ENCODE measurements around the gene TMEM87B.
"Not testable (repeated sequence)": the region's sequence is repeated elsewhere in the genome, so short reads cannot be mapped to it uniquely, and the experiment has no call there.

TMEM87B gene

DNA sequence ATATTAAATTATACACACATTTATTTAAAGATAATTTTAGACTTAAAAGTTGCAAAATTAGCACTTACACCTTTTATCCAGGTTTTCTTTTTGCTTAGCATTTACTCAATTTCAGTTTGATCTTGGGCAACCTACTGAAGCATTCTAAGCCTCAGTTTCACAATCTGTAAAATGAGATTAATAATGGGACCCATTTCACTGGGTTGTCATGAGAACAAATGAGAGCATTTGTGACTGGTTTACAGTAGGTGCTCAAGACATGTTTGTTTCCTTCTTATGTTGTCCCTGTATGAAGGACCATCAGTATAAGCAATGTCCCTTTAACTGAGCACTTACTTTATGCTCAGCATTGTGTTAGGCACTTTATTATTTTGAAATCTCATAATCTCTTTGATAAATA lies 78.3 kb downstream of the TMEM87B start:
- no peak for DNase-seq (ENCODE audit: low read depth in 2 of 2)

DNA sequence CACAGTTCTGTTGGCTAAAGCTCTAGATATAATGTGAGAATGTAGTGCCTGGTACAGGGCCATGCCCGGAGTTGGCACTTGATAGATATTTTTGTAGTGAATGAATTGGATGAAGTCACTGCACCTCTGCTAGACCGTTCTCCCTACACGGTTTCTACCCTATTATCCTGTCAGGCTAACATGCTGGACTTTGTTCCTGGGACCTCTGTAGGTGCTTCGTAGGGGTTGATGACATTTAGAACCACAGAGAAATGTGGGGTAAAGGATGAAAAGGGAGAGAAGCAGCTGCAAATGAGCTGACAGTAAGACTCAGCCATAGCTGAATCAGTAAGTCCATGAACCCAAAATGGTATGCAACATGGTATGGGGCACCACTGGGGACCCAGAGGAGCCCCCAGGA lies 79.1 kb downstream of the TMEM87B start:
- DNase-seq (ENCODE audit: low read depth in 2 of 2) = no peak

DNA sequence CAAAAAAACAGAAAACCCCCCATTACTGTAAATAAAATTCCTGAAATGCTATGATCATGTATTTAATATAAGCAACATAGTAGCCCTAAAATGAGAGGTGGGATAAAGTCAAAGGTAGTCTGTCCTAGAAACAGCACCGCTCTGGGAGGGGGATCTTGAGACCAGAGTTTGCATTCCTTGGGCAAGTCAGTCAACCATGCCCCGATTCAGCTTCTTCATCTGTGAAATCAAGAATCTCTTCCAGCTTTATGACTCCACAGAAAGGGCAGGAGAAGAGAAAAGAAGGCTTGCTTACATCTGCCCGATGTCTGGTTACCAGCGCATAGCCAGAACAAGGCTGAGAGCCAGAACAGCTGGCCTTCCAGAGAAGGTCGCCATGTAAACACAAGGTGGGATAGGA lies 81.0 kb downstream of the TMEM87B start:
- no peak for DNase-seq (ENCODE audit: low read depth in 2 of 2)

DNA sequence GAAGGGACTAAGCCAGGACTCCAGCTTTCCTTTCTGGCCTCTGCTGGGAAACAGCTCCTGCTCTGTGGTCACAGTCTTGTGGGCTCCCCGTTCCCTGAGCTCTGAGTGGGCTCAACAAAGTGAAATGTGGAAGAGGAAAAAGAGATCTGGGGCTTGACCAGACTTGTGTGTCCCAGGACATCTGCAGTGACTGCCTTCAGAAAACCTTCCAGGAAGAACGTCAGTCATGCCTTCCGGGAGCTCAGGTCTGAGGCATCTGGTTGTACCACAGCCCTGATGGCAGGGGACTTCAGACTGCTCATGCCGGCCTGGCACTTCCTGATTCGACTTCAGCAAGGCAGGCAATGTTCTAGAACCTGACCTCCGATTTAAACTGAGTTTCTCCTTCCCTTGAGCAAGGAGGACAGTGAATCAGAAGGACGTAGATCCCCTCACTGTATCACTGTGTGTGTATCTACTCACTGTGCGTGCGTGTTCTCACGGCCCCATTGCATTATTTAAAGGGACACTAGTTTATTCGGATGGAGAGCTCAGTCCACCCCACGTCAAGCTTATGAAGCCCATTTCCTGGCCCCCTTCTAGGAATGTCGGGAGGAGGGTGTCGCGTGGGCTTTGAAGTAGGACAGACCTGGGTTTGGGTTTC lies 82.6 kb downstream of the TMEM87B start:
- DNase-seq (ENCODE audit: low read depth in 2 of 2) = no peak

DNA sequence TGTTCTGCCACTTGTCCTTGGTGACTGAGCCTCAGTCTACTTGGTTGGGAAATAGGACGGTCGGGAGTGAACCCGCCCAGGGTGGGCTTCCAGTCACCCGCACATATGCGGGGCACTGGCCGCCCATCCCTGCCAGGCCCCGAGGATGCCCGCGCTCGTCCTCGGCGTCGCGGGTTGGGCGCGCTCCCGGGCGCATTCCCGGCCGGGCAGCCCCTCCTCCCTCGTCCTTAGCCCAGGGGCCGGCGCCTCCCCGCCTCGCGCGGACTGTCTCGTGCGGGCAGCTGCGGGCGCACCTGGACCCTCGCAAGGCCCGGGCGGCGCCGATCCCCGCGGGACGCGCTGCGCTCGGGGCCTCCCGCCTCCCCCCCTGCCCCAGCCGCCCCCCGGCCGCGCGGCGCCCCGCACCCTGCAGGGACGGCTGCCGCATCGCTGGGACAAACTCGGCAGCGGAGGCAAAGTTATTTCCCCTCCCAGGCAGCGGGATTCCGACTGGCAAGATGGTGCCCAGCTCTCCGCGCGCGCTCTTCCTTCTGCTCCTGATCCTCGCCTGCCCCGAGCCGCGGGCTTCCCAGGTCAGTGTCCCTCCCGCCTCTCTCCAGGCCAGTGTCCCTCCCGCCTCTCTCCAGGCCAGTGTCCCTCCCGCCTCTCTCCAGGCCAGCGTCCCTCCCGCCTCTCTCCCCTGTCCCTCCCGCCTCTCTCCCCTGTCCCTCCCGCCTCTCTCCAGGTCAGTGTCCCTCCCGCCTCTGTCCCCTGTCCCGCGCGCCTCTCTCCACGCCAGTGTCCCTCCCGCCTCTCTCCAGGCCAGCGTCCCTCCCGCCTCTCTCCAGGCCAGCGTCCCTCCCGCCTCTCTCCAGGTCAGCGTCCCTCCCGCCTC lies 83.3 kb downstream of the TMEM87B start, which contains the start of gene FBLN7:
TSS of gene FBLN7 (plus strand) at position 227 of the 874 bp plus-strand sequence. CDS start at position 498, 271 bp downstream.
- no peak for DNase-seq (ENCODE audit: low read depth in 2 of 2)

DNA sequence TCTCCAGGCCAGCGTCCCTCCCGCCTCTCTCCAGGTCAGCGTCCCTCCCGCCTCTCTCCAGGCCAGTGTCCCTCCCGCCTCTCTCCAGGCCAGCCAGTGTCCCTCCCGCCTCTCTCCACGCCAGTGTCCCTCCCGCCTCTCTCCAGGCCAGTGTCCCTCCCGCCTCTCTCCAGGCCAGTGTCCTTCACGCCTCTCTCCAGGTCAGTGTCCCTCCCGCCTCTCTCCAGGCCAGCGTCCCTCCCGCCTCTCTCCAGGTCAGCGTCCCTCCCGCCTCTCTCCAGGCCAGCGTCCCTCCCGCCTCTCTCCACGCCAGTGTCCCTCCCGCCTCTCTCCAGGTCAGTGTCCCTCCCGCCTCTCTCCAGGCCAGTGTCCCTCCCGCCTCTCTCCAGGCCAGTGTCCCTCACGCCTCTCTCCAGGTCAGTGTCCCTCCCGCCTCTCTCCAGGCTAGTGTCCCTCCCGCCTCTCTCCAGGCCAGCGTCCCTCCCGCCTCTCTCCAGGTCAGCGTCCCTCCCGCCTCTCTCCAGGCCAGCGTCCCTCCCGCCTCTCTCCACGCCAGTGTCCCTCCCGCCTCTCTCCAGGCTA lies 84.1 kb downstream of the TMEM87B start:
- not testable (repeated sequence) for DNase-seq (ENCODE audit: low read depth in 2 of 2)

DNA sequence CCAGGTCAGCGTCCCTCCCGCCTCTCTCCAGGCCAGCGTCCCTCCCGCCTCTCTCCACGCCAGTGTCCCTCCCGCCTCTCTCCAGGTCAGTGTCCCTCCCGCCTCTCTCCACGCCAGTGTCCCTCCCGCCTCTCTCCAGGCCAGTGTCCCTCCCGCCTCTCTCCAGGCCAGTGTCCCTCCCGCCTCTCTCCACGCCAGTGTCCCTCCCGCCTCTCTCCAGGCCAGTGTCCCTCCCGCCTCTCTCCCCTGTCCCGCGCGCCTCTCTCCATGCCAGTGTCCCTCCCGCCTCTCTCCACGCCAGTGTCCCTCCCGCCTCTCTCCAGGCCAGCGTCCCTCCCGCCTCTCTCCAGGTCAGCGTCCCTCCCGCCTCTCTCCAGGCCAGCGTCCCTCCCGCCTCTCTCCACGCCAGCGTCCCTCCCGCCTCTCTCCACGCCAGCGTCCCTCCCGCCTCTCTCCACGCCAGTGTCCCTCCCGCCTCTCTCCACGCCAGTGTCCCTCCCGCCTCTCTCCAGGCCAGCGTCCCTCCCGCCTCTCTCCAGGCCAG lies 84.7 kb downstream of the TMEM87B start:
- DNase-seq (ENCODE audit: low read depth in 2 of 2) = not testable (repeated sequence)

DNA sequence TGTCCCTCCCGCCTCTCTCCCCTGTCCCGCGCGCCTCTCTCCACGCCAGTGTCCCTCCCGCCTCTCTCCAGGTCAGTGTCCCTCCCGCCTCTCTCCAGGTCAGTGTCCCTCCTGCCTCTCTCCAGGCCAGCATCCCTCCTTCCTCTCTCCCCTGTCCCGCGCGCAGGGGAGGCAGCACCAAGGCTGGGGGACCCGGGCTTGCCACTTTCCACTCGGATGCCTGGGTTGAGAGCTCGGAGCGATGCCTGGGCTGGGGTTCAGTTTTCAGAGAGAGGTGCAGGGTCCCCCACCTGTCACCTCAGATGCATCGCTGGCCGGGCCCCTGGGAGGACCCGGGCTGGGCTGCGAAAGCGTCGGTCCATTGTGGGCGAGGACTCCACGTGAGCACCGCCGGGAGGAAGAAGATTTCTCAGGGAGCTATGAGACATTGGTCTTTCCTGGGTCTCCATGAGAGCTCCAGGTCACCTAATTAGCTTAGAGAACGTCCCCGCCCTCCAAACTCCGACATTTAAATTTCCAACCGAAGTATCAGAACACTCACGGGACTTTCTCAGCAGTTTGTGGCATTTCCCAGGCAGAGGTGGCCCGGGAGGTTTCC lies 85.2 kb downstream of the TMEM87B start:
- no peak for DNase-seq (ENCODE audit: low read depth in 2 of 2)

DNA sequence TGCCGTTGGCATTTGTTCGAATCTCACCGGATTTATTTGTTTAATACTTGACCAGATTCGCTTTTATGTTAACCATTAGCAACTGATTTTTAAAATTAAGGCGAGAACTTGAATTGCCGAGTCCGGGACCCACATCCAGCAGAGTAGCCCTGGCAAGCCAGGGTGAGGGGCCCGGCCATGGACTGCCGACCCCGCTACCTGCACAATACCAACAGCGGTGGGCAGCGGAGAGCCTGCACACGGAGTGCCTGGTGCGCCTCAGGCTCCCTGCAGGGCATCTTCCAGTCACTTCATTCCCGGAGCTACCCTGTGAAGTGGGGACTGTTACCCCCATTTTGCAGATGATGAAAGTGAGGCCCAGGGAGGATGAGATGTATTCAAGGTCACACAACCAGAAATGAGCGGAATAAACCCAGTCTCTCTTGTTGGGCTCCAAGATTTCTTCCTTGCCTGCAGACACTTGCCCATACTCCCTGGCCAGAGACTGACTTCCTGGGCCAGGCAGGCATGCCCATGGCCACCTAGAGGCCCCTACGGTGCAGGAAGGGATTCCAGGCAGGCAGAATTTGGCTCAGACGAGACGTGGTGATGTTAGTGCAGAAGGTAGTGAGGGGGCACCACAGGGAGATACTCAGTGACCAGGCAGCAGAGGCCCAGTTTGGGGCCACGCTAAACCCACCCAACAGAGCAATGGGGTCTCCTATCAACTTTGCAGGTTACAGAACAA lies 86.0 kb downstream of the TMEM87B start:
- no peak for DNase-seq (ENCODE audit: low read depth in 2 of 2)

DNA sequence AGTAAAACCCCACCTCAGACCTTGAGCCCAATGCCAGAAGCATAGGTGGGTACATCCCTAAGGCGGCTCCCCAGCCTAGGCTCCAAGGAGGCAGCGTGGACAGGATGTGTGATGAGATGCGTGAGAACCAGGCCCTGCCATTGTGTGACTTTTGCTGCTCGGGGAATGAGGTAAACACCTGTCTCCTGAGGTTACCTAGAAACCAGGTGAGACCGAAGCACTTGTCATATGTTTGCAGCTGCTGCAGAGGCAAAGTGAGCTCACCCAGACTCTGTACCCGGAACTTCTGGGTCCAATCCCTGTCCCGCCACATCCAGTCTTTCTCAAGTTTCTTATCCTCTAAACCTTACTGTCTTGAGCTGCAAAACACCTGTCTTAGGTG lies 86.5 kb downstream of the TMEM87B start:
- DNase-seq (ENCODE audit: low read depth in 2 of 2) = no peak

DNA sequence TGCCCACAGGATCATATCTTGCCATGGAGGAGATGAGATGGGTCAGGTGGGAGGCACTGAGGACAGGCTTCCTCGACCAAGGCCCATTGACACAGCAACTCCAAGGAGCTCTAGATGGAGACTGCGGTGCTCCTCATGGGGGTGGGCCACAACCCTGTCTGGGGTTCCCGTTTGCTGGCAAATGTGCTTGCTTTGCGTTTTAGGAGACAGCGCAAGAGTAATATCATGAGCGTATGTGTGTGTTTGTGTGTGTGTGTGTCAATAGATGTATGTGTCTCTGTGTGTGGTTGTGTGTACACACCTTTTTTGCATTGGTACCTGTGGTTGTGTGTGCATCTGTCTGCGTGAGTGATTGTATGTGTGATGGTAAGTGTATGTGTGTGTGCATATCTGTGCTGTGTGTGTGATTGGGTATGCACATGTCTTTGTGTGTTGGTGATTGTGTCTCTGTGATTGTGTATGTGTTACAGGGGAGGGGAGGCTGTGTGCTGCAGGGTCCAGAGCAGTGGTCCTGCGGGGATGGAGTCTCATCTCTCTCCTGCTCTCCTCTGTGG lies 87.5 kb downstream of the TMEM87B start:
- no peak for DNase-seq (ENCODE audit: low read depth in 2 of 2)

DNA sequence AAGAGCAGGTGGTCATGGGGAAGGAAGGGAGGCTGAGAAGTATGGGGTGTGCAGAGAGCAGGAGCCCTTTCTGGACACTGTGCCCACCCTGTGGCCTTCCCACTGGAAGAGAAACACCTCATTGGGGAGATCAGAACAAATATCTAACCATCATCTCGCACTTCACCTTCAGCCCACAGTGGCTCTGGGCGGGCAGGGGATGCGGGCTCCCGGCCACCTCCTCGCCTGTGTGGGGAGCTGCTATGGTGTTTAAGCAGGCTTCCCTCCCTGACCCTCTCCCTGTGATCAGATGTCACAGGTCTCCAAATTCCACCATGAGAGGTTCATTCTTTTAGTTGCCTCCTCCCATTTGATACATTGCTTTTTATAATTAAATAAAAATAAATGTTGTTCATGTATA lies 88.1 kb downstream of the TMEM87B start:
- DNase-seq (ENCODE audit: low read depth in 2 of 2) = no peak

DNA sequence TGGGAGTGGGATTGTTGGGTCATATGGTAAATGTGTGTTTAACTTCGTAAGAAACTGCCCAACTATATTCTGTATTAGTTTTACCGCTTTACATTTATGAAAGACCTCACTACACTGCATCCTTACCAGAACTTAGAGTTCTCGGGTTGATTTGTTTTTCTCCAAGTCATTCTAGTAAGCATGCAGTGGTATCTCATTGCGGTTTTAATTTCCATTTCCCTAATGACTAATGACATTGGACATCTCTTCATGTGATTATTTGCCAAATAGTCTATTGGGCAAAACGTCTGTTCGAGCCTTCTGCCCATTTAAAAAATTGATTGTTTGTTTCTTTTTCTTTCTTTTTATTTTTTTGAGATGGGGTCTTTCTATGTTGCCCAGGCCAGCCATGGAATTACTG lies 89.9 kb downstream of the TMEM87B start:
- no peak for DNase-seq (ENCODE audit: low read depth in 2 of 2)

DNA sequence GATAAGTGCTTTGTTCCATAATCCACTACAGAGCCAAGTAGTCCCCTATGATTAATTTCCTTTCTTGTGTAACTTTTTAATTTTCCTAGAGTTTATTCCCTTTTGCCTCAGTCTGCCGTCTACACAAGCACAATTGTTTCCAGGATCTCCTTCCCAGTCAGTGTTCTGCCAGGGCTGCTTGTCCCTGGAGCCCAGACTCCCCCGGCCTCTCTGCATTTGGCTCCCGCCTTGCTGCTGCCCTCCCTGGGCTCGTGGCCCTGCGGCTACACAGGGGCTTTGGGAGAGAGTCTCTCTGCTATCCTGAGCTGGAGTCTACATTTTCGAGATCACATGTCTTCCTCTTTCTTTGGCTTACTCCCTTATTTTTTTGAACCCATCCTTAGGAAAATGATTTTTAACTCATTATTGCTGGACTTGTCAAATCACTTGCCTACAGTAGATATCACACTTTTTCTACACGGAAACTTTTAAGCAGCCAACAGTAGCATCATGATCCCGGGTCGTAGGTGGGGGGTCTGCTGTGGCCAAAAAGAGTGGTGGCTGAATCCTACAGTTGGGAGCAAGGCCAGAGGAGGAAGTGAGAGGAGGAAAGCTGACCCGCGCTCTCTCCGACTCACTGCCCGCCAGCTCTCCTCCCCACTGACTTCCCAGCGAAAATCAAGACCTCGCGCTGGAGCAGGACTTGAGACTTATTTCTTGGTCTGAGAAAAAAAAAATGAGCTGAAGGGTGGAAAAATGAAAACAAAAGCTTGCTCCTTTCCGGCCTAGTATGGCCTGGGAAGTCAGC lies 92.5 kb downstream of the TMEM87B start:
- no peak for DNase-seq (ENCODE audit: low read depth in 2 of 2)

DNA sequence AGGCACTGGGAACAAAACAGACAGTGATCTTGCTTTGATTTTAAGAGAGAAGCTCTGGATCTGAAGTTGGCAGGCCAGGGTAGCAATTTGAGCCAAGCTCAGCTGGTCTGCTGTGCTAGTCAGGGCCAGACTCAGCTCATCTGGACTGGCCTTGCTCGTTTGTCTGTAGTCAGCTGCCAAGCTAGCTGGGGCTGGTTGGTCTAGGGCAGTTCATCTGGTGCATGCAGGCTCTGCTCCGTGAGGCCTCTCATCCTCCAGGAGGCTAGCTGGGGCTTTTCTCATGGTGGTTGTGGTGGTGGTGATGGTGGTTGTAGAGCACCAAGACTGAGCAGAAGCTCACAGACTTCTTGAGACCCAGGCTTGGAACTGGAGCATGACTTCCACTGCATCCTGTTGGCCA lies 93.4 kb downstream of the TMEM87B start:
- DNase-seq (ENCODE audit: low read depth in 2 of 2) = no peak

DNA sequence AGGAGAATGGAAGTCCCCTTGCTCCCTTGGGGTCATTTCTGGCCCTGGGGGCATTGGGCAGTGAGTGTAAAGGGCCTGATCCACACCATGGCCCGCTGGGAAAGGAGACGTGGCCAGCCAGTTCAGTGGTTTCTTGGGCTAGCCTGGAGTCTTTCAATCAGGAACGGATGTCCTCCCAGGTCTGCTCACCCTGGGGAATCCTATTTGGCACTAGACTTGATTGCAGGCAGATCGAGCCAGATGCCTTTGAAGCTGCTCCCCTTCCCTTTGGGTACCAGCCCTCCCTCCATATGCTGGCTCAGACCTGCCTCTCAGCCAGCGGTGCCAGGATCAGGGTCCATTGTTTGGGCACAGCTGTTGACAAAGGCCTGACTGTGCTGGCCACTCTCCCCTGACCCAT lies 94.1 kb downstream of the TMEM87B start:
- DNase-seq (ENCODE audit: low read depth in 2 of 2) = no peak

DNA sequence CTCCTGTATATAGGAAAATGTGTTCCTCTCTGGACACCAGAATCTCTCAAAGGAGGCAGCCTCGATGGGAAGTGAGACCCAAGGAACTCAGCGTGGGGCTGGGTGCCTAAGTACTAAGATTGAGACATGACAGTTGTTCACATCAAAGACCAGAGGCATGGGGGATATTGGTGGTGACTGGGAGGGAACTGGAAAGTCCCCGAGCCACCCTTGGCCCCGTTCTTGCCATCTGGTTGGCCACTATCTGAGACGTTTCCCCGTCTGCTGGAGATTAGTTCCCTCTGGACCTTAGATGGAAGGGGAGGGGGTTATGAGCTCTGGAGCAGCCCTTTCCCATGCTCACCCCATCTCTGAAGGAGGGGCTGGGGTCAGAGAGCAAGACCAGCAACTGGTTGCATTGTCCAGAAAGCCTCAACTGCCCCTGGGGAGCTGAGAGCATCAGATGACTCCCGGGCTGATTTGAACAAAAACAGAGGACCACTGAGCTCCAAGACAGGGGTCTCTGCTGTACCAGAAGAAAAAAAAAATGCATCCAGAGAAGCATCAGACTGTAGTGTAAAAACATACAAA lies 94.9 kb downstream of the TMEM87B start:
- DNase-seq (ENCODE audit: low read depth in 2 of 2) = no peak

DNA sequence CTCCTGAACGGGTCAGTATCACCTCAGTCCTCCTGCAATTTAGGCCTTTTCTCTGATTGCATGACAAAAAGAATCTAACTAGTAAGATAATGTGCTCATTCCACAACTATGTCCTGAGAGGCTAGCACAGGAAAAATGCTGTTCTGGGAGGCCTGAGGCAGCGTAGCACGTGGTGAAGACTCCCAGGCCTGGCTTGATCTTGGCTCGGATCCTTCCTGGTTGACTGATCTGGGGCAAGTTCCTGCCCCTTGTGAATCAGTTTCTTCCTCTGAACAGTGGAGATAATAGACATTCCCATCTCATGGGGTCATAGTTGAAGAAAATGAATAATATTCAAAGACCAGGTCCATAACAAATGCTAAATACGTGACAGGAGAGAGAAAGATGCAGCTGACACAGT lies 95.4 kb downstream of the TMEM87B start:
- no peak for DNase-seq (ENCODE audit: low read depth in 2 of 2)

DNA sequence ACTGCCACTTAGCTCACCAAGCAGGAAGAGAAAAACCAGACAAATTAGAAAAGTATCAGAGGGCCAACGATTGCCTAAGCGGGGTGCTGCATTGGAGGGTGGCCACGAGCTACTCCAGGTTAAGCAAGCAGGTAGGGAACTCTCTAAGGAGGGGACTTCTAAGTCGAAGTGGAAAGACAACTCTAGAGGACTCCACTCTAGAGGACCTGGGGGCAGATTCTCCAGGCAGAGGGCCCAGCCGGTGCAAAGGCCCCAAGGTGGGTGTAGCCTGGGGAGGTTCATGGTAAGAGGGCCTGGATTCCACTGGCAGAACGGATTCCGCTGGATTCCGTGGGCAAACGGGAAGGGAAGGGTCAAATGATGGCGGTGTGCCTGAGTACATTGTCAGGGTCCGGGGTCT lies 95.8 kb downstream of the TMEM87B start:
- no peak for DNase-seq (ENCODE audit: low read depth in 2 of 2)

DNA sequence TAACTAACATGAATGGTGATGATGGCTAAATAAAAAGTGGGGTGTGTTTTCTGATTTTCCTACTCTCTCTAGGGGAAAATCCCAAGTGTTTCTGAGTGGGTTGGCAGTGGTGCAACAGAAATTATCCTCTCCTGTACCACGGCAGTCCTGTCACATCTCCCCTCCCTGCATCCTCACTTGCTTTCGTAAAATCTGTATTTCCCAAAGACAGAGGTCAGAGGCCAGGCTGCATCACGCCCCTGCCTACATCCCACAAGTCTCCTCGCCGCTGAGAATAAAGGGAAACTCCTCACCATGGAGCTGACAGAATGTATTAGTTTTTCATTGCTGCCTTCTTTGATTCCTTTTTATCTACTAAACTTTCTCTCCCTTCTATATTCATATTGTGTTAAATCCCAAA lies 96.2 kb downstream of the TMEM87B start:
- no peak for DNase-seq (ENCODE audit: low read depth in 2 of 2)
